OCI-LY1 (cell line): ENCODE results near the gene ORC1.

ENCODE experiments used
- EZH2 ChIP-seq: fragments of 200-600 bp; sonication (generic), shearing (Covaris generic); IDR thresholded peaks from 2 replicates; pipeline ENCODE4 v1.8.0; 2017; ENCODE audit warnings: borderline replicate concordance, mixed run types, mild to moderate bottlenecking, antibody characterized with exemption, low read length, moderate library complexity, mixed read lengths
- TF ChIP-seq, protein P1 (sequence below): fragments of 200-600 bp; sonication (generic), shearing (Covaris generic); IDR thresholded peaks from 2 replicates; pipeline ENCODE4 v1.5.1; 2017; ENCODE audit warnings: mild to moderate bottlenecking, antibody characterized with exemption, low read length, moderate library complexity, mixed read lengths

DNA sequence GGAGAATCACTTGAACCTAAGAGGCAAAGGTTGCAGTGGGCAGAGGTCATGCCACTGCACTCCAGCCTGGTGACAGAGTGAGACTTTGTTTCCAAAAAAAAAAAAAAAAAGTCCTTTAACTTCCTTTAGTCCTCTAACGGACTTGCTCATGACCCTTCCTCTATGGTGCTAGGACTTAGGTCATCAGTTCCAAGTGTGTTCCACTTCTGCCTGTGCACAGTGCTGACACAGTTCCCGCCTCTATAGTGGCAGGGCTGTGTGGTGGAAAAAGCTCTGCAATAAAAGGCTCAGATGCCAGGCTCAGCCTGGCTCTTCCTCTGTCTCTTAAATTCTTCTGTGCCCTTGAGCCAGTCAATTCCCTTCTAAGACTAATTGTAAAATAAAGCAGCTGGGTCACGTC, 60.2 kb downstream of the ORC1 start:
- TF ChIP-seq, protein P1, sequence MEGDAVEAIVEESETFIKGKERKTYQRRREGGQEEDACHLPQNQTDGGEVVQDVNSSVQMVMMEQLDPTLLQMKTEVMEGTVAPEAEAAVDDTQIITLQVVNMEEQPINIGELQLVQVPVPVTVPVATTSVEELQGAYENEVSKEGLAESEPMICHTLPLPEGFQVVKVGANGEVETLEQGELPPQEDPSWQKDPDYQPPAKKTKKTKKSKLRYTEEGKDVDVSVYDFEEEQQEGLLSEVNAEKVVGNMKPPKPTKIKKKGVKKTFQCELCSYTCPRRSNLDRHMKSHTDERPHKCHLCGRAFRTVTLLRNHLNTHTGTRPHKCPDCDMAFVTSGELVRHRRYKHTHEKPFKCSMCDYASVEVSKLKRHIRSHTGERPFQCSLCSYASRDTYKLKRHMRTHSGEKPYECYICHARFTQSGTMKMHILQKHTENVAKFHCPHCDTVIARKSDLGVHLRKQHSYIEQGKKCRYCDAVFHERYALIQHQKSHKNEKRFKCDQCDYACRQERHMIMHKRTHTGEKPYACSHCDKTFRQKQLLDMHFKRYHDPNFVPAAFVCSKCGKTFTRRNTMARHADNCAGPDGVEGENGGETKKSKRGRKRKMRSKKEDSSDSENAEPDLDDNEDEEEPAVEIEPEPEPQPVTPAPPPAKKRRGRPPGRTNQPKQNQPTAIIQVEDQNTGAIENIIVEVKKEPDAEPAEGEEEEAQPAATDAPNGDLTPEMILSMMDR: no peak
- TF ChIP-seq EZH2: no peak
